ENCODE data around the gene GNB5.

The GNB5 gene

DNA sequence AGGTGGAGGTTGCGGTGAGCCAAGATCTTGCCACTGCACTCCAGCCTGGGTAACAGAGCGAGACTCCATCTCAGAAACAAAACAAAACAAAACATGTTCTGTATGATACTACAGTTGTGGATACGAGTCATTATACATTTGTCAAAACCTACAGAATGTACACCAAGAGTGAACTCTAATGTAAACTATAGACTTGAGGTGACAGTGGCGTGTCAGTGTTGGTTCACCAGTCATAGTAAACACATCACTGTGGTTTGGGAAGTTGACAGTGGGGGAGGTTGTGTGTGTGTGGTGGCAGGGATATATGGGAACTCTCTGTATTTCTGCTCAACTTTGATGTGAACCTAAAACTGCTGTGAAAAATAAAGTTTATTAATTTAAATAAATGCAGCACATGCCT lies 33.0 kb upstream of the GNB5 start:
- POLR2A ChIA-PET (ENCODE audit: low non-redundant PET): no interaction called here
- CTCF ChIA-PET: interaction anchor here (2.0 kb wide), 1 partner anchor 16 kb away, joined by 5 read pairs; no protein-coding TSS in a partner anchor
- TF ChIP-seq, protein P1, sequence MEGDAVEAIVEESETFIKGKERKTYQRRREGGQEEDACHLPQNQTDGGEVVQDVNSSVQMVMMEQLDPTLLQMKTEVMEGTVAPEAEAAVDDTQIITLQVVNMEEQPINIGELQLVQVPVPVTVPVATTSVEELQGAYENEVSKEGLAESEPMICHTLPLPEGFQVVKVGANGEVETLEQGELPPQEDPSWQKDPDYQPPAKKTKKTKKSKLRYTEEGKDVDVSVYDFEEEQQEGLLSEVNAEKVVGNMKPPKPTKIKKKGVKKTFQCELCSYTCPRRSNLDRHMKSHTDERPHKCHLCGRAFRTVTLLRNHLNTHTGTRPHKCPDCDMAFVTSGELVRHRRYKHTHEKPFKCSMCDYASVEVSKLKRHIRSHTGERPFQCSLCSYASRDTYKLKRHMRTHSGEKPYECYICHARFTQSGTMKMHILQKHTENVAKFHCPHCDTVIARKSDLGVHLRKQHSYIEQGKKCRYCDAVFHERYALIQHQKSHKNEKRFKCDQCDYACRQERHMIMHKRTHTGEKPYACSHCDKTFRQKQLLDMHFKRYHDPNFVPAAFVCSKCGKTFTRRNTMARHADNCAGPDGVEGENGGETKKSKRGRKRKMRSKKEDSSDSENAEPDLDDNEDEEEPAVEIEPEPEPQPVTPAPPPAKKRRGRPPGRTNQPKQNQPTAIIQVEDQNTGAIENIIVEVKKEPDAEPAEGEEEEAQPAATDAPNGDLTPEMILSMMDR (conservative IDR thresholded peaks at IDR 0.05; ENCODE audit: low read depth): no peak
- no peak for DNase-seq (ENCODE audit: low spot score)
- no peak overlapping the region for H3K27ac ChIP-seq

DNA sequence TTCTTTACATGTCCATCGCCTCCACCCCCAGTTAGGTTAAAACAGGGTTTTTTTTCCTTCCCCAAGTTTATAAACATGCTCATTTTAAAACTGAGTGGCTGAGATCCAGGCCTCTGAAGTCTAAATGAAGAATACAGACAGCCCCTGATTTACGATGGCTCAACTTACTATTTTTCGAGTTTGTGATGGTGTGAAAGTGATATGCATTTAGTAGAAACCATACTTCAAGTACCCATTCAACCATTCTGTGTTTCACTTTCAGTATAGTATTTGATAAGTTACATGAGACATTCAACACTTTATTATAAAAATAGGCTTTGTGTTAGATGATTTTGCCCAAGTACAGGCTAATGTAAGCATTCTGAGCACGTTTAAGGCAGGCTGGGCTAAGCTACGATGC lies 30.5 kb upstream of the GNB5 start:
- TF ChIP-seq, protein P1 (conservative IDR thresholded peaks at IDR 0.05; ENCODE audit: low read depth): no peak
- DNase-seq (ENCODE audit: low spot score): no peak
- CTCF ChIA-PET: no interaction called here
- H3K27ac ChIP-seq: no peak overlapping the region
- POLR2A ChIA-PET (ENCODE audit: low non-redundant PET): no interaction called here

DNA sequence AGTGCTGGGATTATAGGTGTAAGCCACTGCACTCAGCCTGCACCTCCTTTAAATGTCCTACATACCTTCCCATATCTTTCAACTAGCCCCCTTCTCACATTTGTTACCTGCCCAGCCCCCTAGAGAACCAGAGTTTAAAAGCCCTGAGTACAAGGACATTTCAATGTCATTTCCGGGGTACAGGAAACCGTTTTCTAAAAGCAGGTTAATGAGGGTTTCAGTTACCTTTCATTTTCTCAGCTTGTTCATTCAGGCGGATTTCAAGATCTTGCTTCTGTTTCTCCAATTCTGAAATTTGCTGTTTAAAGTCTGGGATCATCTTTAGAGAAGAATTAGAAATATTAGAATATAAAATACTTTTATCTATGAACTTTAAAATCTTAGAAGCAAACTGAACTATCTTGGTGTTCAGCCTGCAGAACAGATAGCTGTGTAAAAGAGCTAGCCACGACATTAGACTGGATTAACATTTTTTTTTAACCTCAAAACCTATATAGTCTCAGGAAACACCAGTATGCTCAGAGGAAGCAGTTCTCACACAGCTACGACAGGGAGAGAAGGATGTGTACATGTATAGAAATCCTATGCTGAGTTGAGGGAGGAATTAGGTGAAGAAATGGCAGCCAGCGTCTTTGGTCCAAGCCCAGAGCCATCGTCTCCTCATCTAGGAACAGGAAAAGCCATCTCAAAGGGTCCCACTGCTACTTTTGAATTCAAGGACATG lies 29.9 kb upstream of the GNB5 start:
- ChIA-PET POLR2A (ENCODE audit: low non-redundant PET) (no interaction called here), CTCF (no interaction called here)
- DNase-seq (ENCODE audit: low spot score): no peak
- TF ChIP-seq, protein P1 (conservative IDR thresholded peaks at IDR 0.05; ENCODE audit: low read depth): no peak
- H3K27ac ChIP-seq: no peak overlapping the region

DNA sequence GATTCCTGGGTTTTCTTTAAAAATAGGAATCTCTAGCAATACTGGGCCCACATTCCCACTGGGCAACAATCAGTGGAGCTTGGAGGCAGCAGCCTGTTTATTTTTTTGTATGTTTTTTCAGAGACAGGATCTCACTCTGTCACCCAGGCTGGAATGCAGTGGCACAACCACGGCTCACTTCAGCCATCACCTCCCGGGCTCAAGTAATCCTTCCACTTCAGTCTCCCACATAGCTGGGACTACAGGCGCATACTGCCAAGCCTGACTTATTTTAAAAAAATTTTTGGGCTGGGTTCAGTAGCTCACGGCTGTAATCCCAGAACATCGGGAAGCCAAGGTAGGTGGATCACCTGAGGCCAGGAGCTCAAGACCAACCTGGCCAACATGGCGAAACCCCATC lies 29.1 kb upstream of the GNB5 start:
- DNase-seq (ENCODE audit: low spot score): no peak
- POLR2A ChIA-PET (ENCODE audit: low non-redundant PET): no interaction called here
- TF ChIP-seq, protein P1 (conservative IDR thresholded peaks at IDR 0.05; ENCODE audit: low read depth): no peak
- H3K27ac ChIP-seq: no peak overlapping the region
- CTCF ChIA-PET: no interaction called here

DNA sequence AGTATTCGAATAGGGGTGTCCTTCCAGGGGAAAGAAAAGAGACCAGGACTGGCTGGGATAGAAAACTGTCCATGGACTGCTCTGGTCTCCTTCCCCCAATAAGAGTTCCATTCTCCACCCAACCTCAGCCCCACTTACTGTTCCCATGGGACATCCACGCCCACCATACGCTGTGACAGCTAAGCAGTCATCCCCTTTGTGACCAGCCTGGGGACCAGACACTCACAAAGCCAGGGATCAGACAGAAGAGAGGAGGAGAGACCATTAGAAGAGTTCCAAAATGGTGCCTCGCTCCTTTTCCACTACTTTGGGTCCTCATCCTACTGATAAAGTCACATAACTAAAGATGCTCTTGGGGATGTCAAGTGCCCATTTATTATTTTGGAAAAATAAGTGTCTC lies 27.6 kb upstream of the GNB5 start:
- TF ChIP-seq, protein P1 (conservative IDR thresholded peaks at IDR 0.05; ENCODE audit: low read depth): no peak
- ChIA-PET POLR2A (ENCODE audit: low non-redundant PET) (no interaction called here), CTCF (no interaction called here)
- no peak overlapping the region for H3K27ac ChIP-seq
- no peak for DNase-seq (ENCODE audit: low spot score)

DNA sequence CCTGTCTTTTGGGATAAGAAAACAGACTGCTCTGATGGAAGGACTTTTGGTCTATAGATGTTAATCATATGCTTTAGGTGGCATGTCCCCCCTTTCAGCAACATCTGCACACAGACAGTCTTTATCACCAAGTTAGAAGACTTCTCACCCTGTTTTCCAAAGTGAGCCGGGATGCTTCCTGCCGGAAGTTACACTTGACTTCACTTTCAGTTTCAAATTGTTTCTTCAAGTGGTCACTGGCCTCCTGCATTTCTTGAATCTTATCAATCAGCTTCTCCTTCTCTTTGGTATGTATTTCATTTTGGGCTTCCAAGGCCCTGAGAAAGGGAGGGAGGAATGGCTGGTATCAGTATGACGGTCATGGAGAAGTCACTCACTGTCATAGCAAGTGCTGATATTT lies 27.2 kb upstream of the GNB5 start:
- CTCF ChIA-PET: no interaction called here

More for the DNA sequence above, 27.2 kb upstream of the GNB5 start:
- DNase-seq (ENCODE audit: low spot score): no peak
- no peak overlapping the region for H3K27ac ChIP-seq
- POLR2A ChIA-PET (ENCODE audit: low non-redundant PET): no interaction called here
- TF ChIP-seq, protein P1 (conservative IDR thresholded peaks at IDR 0.05; ENCODE audit: low read depth): no peak

All from RWPE1 (cell line).